Measurements from ENCODE around the gene COA5.

The COA5 gene

GRCh38 chr2:98586551-98587140 is 21.7 kb downstream of the COA5 start:
- Histone ChIP-seq H3K4me1 (ENCODE audit: control insufficient read depth, insufficient read depth, low read depth, low read length) (no peaks in the 10 kb centered on the region), H2AK5ac (ENCODE audit: low read length, severe bottlenecking) (no peak overlapping the region), H3K36me3 (ENCODE audit: control insufficient read depth in 1 of 2, insufficient read depth in 2 of 2, low read depth in 1 of 2, low read length in 2 of 2) (peaks cover 17 to 38% of the 10 kb centered on the region in 2 experiments), H2BK5ac (ENCODE audit: low read depth, low read length, poor library complexity, severe bottlenecking) (no peak overlapping the region), H3K4me3 (ENCODE audit: insufficient read depth in 1 of 2, low read depth in 1 of 2, low read length in 2 of 2) (no peak overlapping the region), H3K9ac (ENCODE audit: low read length) (no peak overlapping the region), H4K8ac (ENCODE audit: low read length) (no peak overlapping the region), H3K4ac (ENCODE audit: low read depth in 1 of 2, low read length in 2 of 2) (no peak overlapping the region), H3K27ac (ENCODE audit: low read length, poor library complexity, severe bottlenecking) (no peak overlapping the region), H2AFZ (ENCODE audit: low read depth, low read length) (no peak overlapping the region), H3K79me1 (replicated peaks; ENCODE audit: low read length, poor library complexity, severe bottlenecking) (no peaks in the 10 kb centered on the region), H3K14ac (ENCODE audit: low read length in 2 of 2) (no peak overlapping the region), H3K18ac (ENCODE audit: low read depth in 1 of 2, low read length in 2 of 2) (no peak overlapping the region), H2BK12ac (ENCODE audit: low read length in 2 of 2) (no peak overlapping the region), H3K27me3 (ENCODE audit: control insufficient read depth in 1 of 2, insufficient read depth in 1 of 2, low read length in 2 of 2) (no peaks in the 10 kb centered on the region), H2BK120ac (ENCODE audit: low read depth, low read length) (no peak overlapping the region), H4K91ac (ENCODE audit: low read length) (no peak overlapping the region), H3K4me2 (ENCODE audit: low read length, poor library complexity, severe bottlenecking) (no peak overlapping the region), H3K23ac (ENCODE audit: low read length in 2 of 2) (no peak overlapping the region), H3K9me3 (ENCODE audit: control insufficient read depth, low read length) (no peaks in the 10 kb centered on the region), H2BK15ac (ENCODE audit: low read depth, poor library complexity, severe bottlenecking) (no peak overlapping the region)
- WGBS = 96% methylated on average over 5 of the region's 6 CpGs
- no peak for DNase-seq

GRCh38 chr2:98585386-98585785 is 22.9 kb downstream of the COA5 start:
- DNase-seq = no peak
- 97% methylated on average over 7 of the region's 10 CpGs for WGBS
- Histone ChIP-seq H2BK5ac (ENCODE audit: low read depth, low read length, poor library complexity, severe bottlenecking) (no peak overlapping the region), H3K9me3 (ENCODE audit: control insufficient read depth, low read length) (no peaks in the 10 kb centered on the region), H3K4me2 (ENCODE audit: low read length, poor library complexity, severe bottlenecking) (no peak overlapping the region), H2BK12ac (ENCODE audit: low read length in 2 of 2) (no peak overlapping the region), H2AK5ac (ENCODE audit: low read length, severe bottlenecking) (no peak overlapping the region), H2AFZ (ENCODE audit: low read depth, low read length) (no peak overlapping the region), H3K36me3 (ENCODE audit: control insufficient read depth in 1 of 2, insufficient read depth in 2 of 2, low read depth in 1 of 2, low read length in 2 of 2) (peaks cover 17 to 29% of the 10 kb centered on the region in 2 experiments), H3K4ac (ENCODE audit: low read depth in 1 of 2, low read length in 2 of 2) (no peak overlapping the region), H2BK15ac (ENCODE audit: low read depth, poor library complexity, severe bottlenecking) (no peak overlapping the region), H2BK120ac (ENCODE audit: low read depth, low read length) (no peak overlapping the region), H3K79me1 (replicated peaks; ENCODE audit: low read length, poor library complexity, severe bottlenecking) (no peaks in the 10 kb centered on the region), H4K8ac (ENCODE audit: low read length) (no peak overlapping the region), H3K23ac (ENCODE audit: low read length in 2 of 2) (no peak overlapping the region), H3K4me1 (ENCODE audit: control insufficient read depth, insufficient read depth, low read depth, low read length) (no peaks in the 10 kb centered on the region), H3K27ac (ENCODE audit: low read length, poor library complexity, severe bottlenecking) (no peak overlapping the region), H4K91ac (ENCODE audit: low read length) (no peak overlapping the region), H3K14ac (ENCODE audit: low read length in 2 of 2) (no peak overlapping the region), H3K9ac (ENCODE audit: low read length) (no peak overlapping the region), H3K4me3 (ENCODE audit: insufficient read depth in 1 of 2, low read depth in 1 of 2, low read length in 2 of 2) (no peak overlapping the region), H3K27me3 (ENCODE audit: control insufficient read depth in 1 of 2, insufficient read depth in 1 of 2, low read length in 2 of 2) (no peaks in the 10 kb centered on the region), H3K18ac (ENCODE audit: low read depth in 1 of 2, low read length in 2 of 2) (no peak overlapping the region)

GRCh38 chr2:98583816-98584618 is 24.3 kb downstream of the COA5 start:
- DNase-seq = no peak
- no peak overlapping the region for H2BK15ac ChIP-seq (ENCODE audit: low read depth, poor library complexity, severe bottlenecking)
- H3K23ac ChIP-seq (ENCODE audit: low read length in 2 of 2) = no peak overlapping the region
- no peak overlapping the region for H2BK5ac ChIP-seq (ENCODE audit: low read depth, low read length, poor library complexity, severe bottlenecking)
- no peak overlapping the region for H4K91ac ChIP-seq (ENCODE audit: low read length)
- no peak overlapping the region for H3K4me2 ChIP-seq (ENCODE audit: low read length, poor library complexity, severe bottlenecking)
- H2AK5ac ChIP-seq (ENCODE audit: low read length, severe bottlenecking) = no peak overlapping the region
- no peak overlapping the region for H2AFZ ChIP-seq (ENCODE audit: low read depth, low read length)
- peaks cover 23 to 26% of the 10 kb centered on the region in 2 experiments for H3K36me3 ChIP-seq (ENCODE audit: control insufficient read depth in 1 of 2, insufficient read depth in 2 of 2, low read depth in 1 of 2, low read length in 2 of 2)
- no peak overlapping the region for H2BK12ac ChIP-seq (ENCODE audit: low read length in 2 of 2)
- 90% methylated on average over 10 of the region's 10 CpGs for WGBS
- H3K18ac ChIP-seq (ENCODE audit: low read depth in 1 of 2, low read length in 2 of 2) = no peak overlapping the region
- H3K14ac ChIP-seq (ENCODE audit: low read length in 2 of 2) = no peak overlapping the region
- no peak overlapping the region for H3K4ac ChIP-seq (ENCODE audit: low read depth in 1 of 2, low read length in 2 of 2)
- H3K9me3 ChIP-seq (ENCODE audit: control insufficient read depth, low read length) = no peaks in the 10 kb centered on the region
- no peak overlapping the region for H3K4me3 ChIP-seq (ENCODE audit: insufficient read depth in 1 of 2, low read depth in 1 of 2, low read length in 2 of 2)
- no peaks in the 10 kb centered on the region for H3K79me1 ChIP-seq (replicated peaks; ENCODE audit: low read length, poor library complexity, severe bottlenecking)
- no peaks in the 10 kb centered on the region for H3K4me1 ChIP-seq (ENCODE audit: control insufficient read depth, insufficient read depth, low read depth, low read length)
- no peak overlapping the region for H3K9ac ChIP-seq (ENCODE audit: low read length)
- H3K27ac ChIP-seq (ENCODE audit: low read length, poor library complexity, severe bottlenecking) = no peak overlapping the region
- no peaks in the 10 kb centered on the region for H3K27me3 ChIP-seq (ENCODE audit: control insufficient read depth in 1 of 2, insufficient read depth in 1 of 2, low read length in 2 of 2)
- H2BK120ac ChIP-seq (ENCODE audit: low read depth, low read length) = no peak overlapping the region
- no peak overlapping the region for H4K8ac ChIP-seq (ENCODE audit: low read length)

GRCh38 chr2:98583276-98583675 is 25.0 kb downstream of the COA5 start:
- Histone ChIP-seq H3K4me3 (ENCODE audit: insufficient read depth in 1 of 2, low read depth in 1 of 2, low read length in 2 of 2) (no peak overlapping the region), H2BK5ac (ENCODE audit: low read depth, low read length, poor library complexity, severe bottlenecking) (no peak overlapping the region), H2AK5ac (ENCODE audit: low read length, severe bottlenecking) (no peak overlapping the region), H3K4ac (ENCODE audit: low read depth in 1 of 2, low read length in 2 of 2) (no peak overlapping the region), H3K23ac (ENCODE audit: low read length in 2 of 2) (no peak overlapping the region), H3K4me1 (ENCODE audit: control insufficient read depth, insufficient read depth, low read depth, low read length) (no peaks in the 10 kb centered on the region), H2BK120ac (ENCODE audit: low read depth, low read length) (no peak overlapping the region), H2BK15ac (ENCODE audit: low read depth, poor library complexity, severe bottlenecking) (no peak overlapping the region), H3K36me3 (ENCODE audit: control insufficient read depth in 1 of 2, insufficient read depth in 2 of 2, low read depth in 1 of 2, low read length in 2 of 2) (peaks cover 26 to 28% of the 10 kb centered on the region in 2 experiments), H3K27ac (ENCODE audit: low read length, poor library complexity, severe bottlenecking) (no peak overlapping the region), H3K79me1 (replicated peaks; ENCODE audit: low read length, poor library complexity, severe bottlenecking) (no peaks in the 10 kb centered on the region), H3K4me2 (ENCODE audit: low read length, poor library complexity, severe bottlenecking) (no peak overlapping the region), H3K9me3 (ENCODE audit: control insufficient read depth, low read length) (no peaks in the 10 kb centered on the region), H3K27me3 (ENCODE audit: control insufficient read depth in 1 of 2, insufficient read depth in 1 of 2, low read length in 2 of 2) (no peaks in the 10 kb centered on the region), H2BK12ac (ENCODE audit: low read length in 2 of 2) (no peak overlapping the region), H4K8ac (ENCODE audit: low read length) (no peak overlapping the region), H3K14ac (ENCODE audit: low read length in 2 of 2) (no peak overlapping the region), H2AFZ (ENCODE audit: low read depth, low read length) (no peak overlapping the region), H4K91ac (ENCODE audit: low read length) (no peak overlapping the region), H3K18ac (ENCODE audit: low read depth in 1 of 2, low read length in 2 of 2) (no peak overlapping the region), H3K9ac (ENCODE audit: low read length) (no peak overlapping the region)
- WGBS = 100% methylated on average over 7 of the region's 7 CpGs
- no peak for DNase-seq
